ENCODE measurements around the gene LAMB3.
A peak's percentile ranks its signal among the peaks of the same experiment; 100 is the strongest.

The LAMB3 gene

DNA sequence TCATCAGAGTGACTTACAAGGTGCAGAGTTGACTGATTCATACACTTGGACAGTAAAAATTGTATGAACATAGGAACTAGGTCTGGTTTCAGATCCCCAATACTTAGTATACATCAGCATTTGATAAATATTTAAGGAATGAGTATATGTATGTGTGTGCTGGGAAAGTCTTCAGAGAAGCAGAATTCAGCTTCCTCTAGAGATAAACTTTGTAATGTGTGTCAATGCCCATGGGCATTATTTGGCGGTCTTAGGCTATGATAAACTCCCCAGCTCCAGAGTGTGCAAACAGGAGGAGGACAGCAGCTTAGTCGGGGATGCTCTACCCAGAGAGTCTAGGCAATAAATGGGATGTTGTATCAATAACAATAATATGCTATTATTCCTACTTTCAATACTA, 71.6 kb downstream of the LAMB3 start:
- no peak for DNase-seq
- no CpG with 5 or more reads among the region's 2 CpGs for WGBS (ENCODE audit: insufficient coverage)
- H3K36me3 ChIP-seq (ENCODE audit: control insufficient read depth in 4 of 4, insufficient read depth in 4 of 4, low read length in 3 of 4): no peaks in the 10 kb centered on the region
- POLR2A ChIA-PET: no interaction called here
- H3K27me3 ChIP-seq (replicated peaks in 2 of 5; ENCODE audit: control insufficient read depth in 4 of 5, insufficient read depth in 5 of 5, low read length in 4 of 5): peaks cover 16 to 47% (median 32%) of the 10 kb centered on the region in 5 experiments
- CTCF ChIA-PET: interaction anchor here (0.9 to 4.3 kb wide), 5 partner anchors 12 to 111 kb away, joined by 3 to 17 read pairs (median 3); no protein-coding TSS in a partner anchor
- H3K4me3 ChIP-seq (ENCODE audit: control insufficient read depth in 1 of 7, extremely low read depth in 1 of 7, insufficient read depth in 4 of 7, low read depth in 2 of 7, low read length in 6 of 7): no peak overlapping the region
- no peak overlapping the region for H3K27ac ChIP-seq (ENCODE audit: insufficient read depth in 1 of 2, low read depth in 1 of 2, low read length in 2 of 2, poor library complexity in 1 of 2, severe bottlenecking in 2 of 2)
- H3K9me3 ChIP-seq (ENCODE audit: control extremely low read depth in 1 of 5, control insufficient read depth in 4 of 5, insufficient read depth in 2 of 5, low read depth in 1 of 5, low read length in 4 of 5): no peaks in the 10 kb centered on the region
- peaks cover 0 to 5% (median 2%) of the 10 kb centered on the region in 4 experiments for H3K4me1 ChIP-seq (ENCODE audit: control extremely low read depth in 1 of 4, control insufficient read depth in 4 of 4, insufficient read depth in 4 of 4, low read length in 3 of 4)

DNA sequence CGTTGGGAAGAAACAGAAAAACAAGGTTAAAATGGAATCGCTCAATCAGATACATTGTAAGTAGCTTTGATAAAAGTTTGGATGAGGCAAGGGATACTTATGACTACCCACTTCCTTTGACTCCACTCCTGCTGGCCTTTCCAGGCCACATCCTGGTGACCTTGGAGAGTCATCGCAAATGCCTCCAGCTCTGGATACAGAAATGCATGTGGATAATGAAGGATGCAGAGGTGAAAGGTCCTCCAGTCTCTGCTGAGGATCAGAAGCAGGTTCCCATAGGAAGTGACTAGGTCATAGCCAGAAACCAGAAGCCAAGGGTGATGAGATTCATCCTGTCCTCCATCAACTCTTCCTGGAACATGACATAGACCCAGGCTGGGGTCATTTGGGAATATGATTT, 74.9 kb downstream of the LAMB3 start:
- no peaks in the 10 kb centered on the region for H3K9me3 ChIP-seq (ENCODE audit: control extremely low read depth in 1 of 5, control insufficient read depth in 4 of 5, insufficient read depth in 2 of 5, low read depth in 1 of 5, low read length in 4 of 5)
- peaks cover 5 to 26% (median 10%) of the 10 kb centered on the region in 5 experiments for H3K27me3 ChIP-seq (replicated peaks in 2 of 5; ENCODE audit: control insufficient read depth in 4 of 5, insufficient read depth in 5 of 5, low read length in 4 of 5)
- ChIA-PET POLR2A (no interaction called here), CTCF (interaction anchor here (0.8 to 4.0 kb wide), 18 partner anchors 11 to 174 kb away, joined by 3 to 24 read pairs (median 4); no protein-coding TSS in a partner anchor)
- H3K27ac ChIP-seq (ENCODE audit: insufficient read depth in 1 of 2, low read depth in 1 of 2, low read length in 2 of 2, poor library complexity in 1 of 2, severe bottlenecking in 2 of 2): no peak overlapping the region
- H3K4me1 ChIP-seq (ENCODE audit: control extremely low read depth in 1 of 4, control insufficient read depth in 4 of 4, insufficient read depth in 4 of 4, low read length in 3 of 4): no peaks in the 10 kb centered on the region
- no peak overlapping the region for H3K4me3 ChIP-seq (ENCODE audit: control insufficient read depth in 1 of 7, extremely low read depth in 1 of 7, insufficient read depth in 4 of 7, low read depth in 2 of 7, low read length in 6 of 7)
- no peak for DNase-seq
- H3K36me3 ChIP-seq (ENCODE audit: control insufficient read depth in 4 of 4, insufficient read depth in 4 of 4, low read length in 3 of 4): no peaks in the 10 kb centered on the region
- WGBS (ENCODE audit: insufficient coverage): 100% methylated on average over 2 of the region's 3 CpGs

DNA sequence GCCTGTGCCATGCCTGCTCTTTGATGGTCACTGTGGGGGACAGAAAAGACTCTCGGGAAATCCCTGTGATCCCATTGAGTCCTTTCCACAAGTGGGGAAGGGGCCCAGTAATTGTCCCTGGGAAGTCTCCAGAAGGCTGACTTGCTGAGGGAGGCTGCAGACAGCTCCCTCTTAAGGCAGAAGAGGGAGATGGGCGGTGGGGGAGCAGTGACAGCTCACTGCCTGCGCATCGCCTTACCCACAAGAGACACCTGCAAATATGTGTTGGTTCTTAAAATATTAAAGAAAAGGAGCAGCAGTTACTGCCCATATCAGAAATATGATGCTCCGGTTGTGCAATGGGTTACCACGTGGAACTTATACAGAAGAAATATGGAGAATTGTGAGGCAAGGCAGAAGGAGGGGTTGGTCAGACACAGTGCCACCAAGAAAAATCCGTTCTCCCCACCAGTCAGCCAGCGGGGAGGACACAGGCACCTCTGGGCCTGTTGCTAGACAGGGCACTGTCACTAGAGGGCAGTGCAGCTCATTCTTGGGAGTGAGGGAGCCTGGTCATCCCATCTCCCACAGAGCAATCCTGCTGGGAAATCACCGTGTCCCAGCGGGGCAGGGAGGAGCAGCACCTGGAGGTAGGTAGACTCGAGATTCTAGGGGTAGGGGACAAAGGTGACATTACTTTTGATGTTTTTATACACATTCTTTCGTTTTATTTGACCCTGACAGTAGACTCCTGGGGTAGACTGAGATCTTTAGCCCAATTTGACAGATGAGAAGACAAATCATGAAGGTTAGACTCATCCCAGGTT, 75.6 kb downstream of the LAMB3 start:
- ChIA-PET POLR2A (no interaction called here), CTCF (interaction anchor here (0.7 to 4.0 kb wide), 23 partner anchors 10 to 175 kb away, joined by 3 to 24 read pairs (median 3); no protein-coding TSS in a partner anchor)
- H3K27me3 ChIP-seq (replicated peaks in 2 of 5; ENCODE audit: control insufficient read depth in 4 of 5, insufficient read depth in 5 of 5, low read length in 4 of 5): peaks cover 4 to 20% (median 6%) of the 10 kb centered on the region in 5 experiments
- H3K4me1 ChIP-seq (ENCODE audit: control extremely low read depth in 1 of 4, control insufficient read depth in 4 of 4, insufficient read depth in 4 of 4, low read length in 3 of 4): no peaks in the 10 kb centered on the region
- H3K4me3 ChIP-seq (ENCODE audit: control insufficient read depth in 1 of 7, extremely low read depth in 1 of 7, insufficient read depth in 4 of 7, low read depth in 2 of 7, low read length in 6 of 7): no peak overlapping the region
- no peak overlapping the region for H3K27ac ChIP-seq (ENCODE audit: insufficient read depth in 1 of 2, low read depth in 1 of 2, low read length in 2 of 2, poor library complexity in 1 of 2, severe bottlenecking in 2 of 2)
- no peaks in the 10 kb centered on the region for H3K36me3 ChIP-seq (ENCODE audit: control insufficient read depth in 4 of 4, insufficient read depth in 4 of 4, low read length in 3 of 4)
- DNase-seq: peak; percentile 30 to 51 (median 49)
- H3K9me3 ChIP-seq (ENCODE audit: control extremely low read depth in 1 of 5, control insufficient read depth in 4 of 5, insufficient read depth in 2 of 5, low read depth in 1 of 5, low read length in 4 of 5): no peaks in the 10 kb centered on the region
- WGBS (ENCODE audit: insufficient coverage): 33% methylated on average over 9 of the region's 12 CpGs

DNA sequence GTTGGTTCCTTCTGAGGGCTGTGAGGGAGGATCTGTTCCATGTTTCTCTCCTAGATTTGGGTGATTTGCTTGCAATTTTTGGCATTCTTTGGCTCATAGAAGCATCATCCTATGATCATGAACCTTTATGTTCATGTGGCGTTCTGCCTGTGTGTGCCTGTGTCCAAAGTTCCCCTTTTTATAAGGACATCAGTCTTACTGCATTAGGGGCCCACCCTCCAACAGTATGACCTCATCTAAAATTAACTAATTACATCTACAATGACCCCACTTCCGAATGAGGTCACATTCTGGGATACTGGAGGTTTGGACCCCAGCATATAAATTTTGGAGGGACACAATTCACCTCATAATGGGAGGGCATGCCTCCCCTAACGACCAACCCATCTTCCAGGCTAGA, 81.5 kb downstream of the LAMB3 start:
- DNase-seq: peak in 2 of 3 donors; percentile 35 to 40
- 46% methylated on average over 1 of the region's 3 CpGs for WGBS (ENCODE audit: insufficient coverage)
- POLR2A ChIA-PET: no interaction called here

DNA sequence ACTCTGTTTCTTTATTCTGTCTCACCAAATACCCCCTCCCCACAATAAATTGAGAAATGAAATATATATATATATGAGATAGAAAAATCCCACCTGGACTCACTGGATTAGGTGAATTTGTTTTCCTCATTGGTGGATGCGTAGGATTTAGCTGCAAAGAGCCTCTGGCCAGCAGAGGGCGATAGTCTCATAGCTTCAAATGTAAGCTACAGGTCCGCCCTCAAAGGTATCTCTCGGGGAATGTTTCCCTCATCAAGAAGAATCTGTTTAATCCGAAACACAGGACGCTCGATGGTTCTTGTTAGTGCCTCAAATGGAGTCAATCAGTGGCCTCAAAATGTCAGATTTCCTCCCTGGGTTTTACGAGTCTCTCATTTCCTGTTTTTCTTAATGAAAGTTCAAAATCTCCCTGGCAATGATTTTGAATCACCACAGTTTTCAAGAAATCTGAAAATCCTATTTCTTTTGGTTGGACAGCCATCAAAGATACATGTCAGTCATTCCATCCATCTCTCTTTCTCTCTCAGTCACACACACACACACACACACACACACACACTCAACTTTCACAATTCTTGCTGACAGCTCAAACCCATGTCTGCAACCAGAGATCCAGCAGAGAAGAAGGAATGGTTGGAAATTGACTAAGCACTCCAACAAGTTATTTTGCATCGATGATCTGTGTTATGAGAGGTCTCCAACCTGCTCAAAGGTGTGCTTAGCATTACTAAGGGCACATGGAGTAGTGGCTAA, 82.6 kb downstream of the LAMB3 start:
- Histone ChIP-seq H3K27me3 (replicated peaks in 2 of 5; ENCODE audit: control insufficient read depth in 4 of 5, insufficient read depth in 5 of 5, low read length in 4 of 5) (peaks cover 0 to 15% (median 8%) of the 10 kb centered on the region in 5 experiments), H3K9me3 (ENCODE audit: control extremely low read depth in 1 of 5, control insufficient read depth in 4 of 5, insufficient read depth in 2 of 5, low read depth in 1 of 5, low read length in 4 of 5) (no peaks in the 10 kb centered on the region), H3K4me1 (ENCODE audit: control extremely low read depth in 1 of 4, control insufficient read depth in 4 of 4, insufficient read depth in 4 of 4, low read length in 3 of 4) (no peaks in the 10 kb centered on the region), H3K36me3 (ENCODE audit: control insufficient read depth in 4 of 4, insufficient read depth in 4 of 4, low read length in 3 of 4) (no peaks in the 10 kb centered on the region), H3K4me3 (ENCODE audit: control insufficient read depth in 1 of 7, extremely low read depth in 1 of 7, insufficient read depth in 4 of 7, low read depth in 2 of 7, low read length in 6 of 7) (peak overlapping the region in 3 of 7 experiments; percentile 27 to 49 (median 28)), H3K27ac (ENCODE audit: insufficient read depth in 1 of 2, low read depth in 1 of 2, low read length in 2 of 2, poor library complexity in 1 of 2, severe bottlenecking in 2 of 2) (no peak overlapping the region)
- CTCF ChIA-PET: interaction anchor here (0.9 to 2.0 kb wide), 10 partner anchors 10 to 204 kb away, joined by 3 to 11 read pairs (median 4); partner anchors contain the start of gene CAMK1G
- peak; percentile 75 to 85 (median 81) for DNase-seq
- POLR2A ChIA-PET: no interaction called here
- WGBS (ENCODE audit: insufficient coverage): 2% methylated on average over 8 of the region's 9 CpGs

More for the DNA sequence above, 81.5 kb downstream of the LAMB3 start:
- no peak overlapping the region for H3K4me3 ChIP-seq (ENCODE audit: control insufficient read depth in 1 of 7, extremely low read depth in 1 of 7, insufficient read depth in 4 of 7, low read depth in 2 of 7, low read length in 6 of 7)
- no peak overlapping the region for H3K27ac ChIP-seq (ENCODE audit: insufficient read depth in 1 of 2, low read depth in 1 of 2, low read length in 2 of 2, poor library complexity in 1 of 2, severe bottlenecking in 2 of 2)
- CTCF ChIA-PET: interaction anchor here (1.2 to 2.0 kb wide), 4 partner anchors 9 to 123 kb away, joined by 3 to 11 read pairs (median 8); partner anchors contain the start of gene CAMK1G
- no peaks in the 10 kb centered on the region for H3K9me3 ChIP-seq (ENCODE audit: control extremely low read depth in 1 of 5, control insufficient read depth in 4 of 5, insufficient read depth in 2 of 5, low read depth in 1 of 5, low read length in 4 of 5)
- peaks cover 0 to 15% (median 12%) of the 10 kb centered on the region in 5 experiments for H3K27me3 ChIP-seq (replicated peaks in 2 of 5; ENCODE audit: control insufficient read depth in 4 of 5, insufficient read depth in 5 of 5, low read length in 4 of 5)
- no peaks in the 10 kb centered on the region for H3K4me1 ChIP-seq (ENCODE audit: control extremely low read depth in 1 of 4, control insufficient read depth in 4 of 4, insufficient read depth in 4 of 4, low read length in 3 of 4)
- no peaks in the 10 kb centered on the region for H3K36me3 ChIP-seq (ENCODE audit: control insufficient read depth in 4 of 4, insufficient read depth in 4 of 4, low read length in 3 of 4)

DNA sequence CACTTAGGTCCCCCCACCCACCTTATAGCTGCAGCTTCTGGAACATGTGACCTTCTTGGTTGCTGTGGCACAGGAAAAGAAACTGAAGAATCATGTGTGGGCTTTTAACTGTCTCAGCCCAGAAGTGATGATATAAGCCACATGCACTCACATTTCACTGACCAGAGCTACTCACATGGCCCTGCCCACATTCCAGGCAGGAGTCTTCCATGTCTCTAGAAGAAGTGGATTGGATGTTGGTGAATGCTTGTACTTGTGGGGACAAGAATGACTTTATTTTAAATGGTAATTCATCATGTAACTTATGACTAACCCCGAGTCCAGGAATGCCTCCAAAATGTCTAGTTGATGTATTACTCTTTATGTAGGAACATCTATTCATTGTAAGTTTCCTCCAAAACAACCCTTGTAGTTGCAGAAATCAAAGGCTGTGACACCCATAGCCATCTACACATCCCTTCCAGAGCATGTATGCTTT, 84.5 kb downstream of the LAMB3 start:
- Histone ChIP-seq H3K27me3 (replicated peaks in 2 of 5; ENCODE audit: control insufficient read depth in 4 of 5, insufficient read depth in 5 of 5, low read length in 4 of 5) (peaks cover 0 to 17% (median 8%) of the 10 kb centered on the region in 5 experiments), H3K4me1 (ENCODE audit: control extremely low read depth in 1 of 4, control insufficient read depth in 4 of 4, insufficient read depth in 4 of 4, low read length in 3 of 4) (no peaks in the 10 kb centered on the region), H3K36me3 (ENCODE audit: control insufficient read depth in 4 of 4, insufficient read depth in 4 of 4, low read length in 3 of 4) (no peaks in the 10 kb centered on the region), H3K27ac (ENCODE audit: insufficient read depth in 1 of 2, low read depth in 1 of 2, low read length in 2 of 2, poor library complexity in 1 of 2, severe bottlenecking in 2 of 2) (no peak overlapping the region), H3K9me3 (ENCODE audit: control extremely low read depth in 1 of 5, control insufficient read depth in 4 of 5, insufficient read depth in 2 of 5, low read depth in 1 of 5, low read length in 4 of 5) (no peaks in the 10 kb centered on the region), H3K4me3 (ENCODE audit: control insufficient read depth in 1 of 7, extremely low read depth in 1 of 7, insufficient read depth in 4 of 7, low read depth in 2 of 7, low read length in 6 of 7) (no peak overlapping the region)
- CTCF ChIA-PET: interaction anchor here (0.9 to 3.8 kb wide), 13 partner anchors 8 to 365 kb away, joined by 3 to 19 read pairs (median 5); partner anchors contain the start of gene CAMK1G
- no CpG with 5 or more reads among the region's 1 CpG for WGBS (ENCODE audit: insufficient coverage)
- peak in 1 of 3 donors; percentile 12 for DNase-seq
- POLR2A ChIA-PET: no interaction called here
